HL-60 (cell line): ENCODE data around the gene RIC3.

Experiments
- TF ChIP-seq, protein P1 (sequence below): IDR thresholded peaks from one replicate; pipeline ENCODE4 v1.5.1; 2011; ENCODE audit warnings: low read length, control low read depth, inconsistent platforms; ENCODE audit not compliant: insufficient read depth
- TF ChIP-seq, protein P2 (sequence below): IDR thresholded peaks from 2 replicates; pipeline ENCODE4 v1.6.1; 2012; ENCODE audit warnings: low read depth; ENCODE audit not compliant: insufficient replicate concordance

DNA sequence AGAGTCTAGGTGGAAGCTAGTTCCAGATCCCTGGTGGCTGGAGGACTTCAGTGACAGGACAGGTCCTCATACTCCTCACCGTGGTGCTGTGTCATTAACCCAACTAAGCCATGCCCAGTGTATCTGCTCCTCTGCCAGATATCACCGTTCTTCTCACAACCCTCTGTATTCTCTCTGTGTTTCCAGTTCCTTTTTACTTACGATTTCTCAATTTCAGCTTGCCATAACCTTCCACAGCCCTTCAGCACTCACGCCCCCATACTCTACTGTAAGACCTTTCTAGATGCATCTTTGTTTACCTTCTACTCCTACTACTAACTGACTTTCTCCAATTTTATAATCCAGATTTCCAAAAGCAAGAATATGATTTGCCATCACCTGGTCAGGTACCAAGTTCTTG lies 26.1 kb upstream of the RIC3 start:
- TF ChIP-seq, protein P1, sequence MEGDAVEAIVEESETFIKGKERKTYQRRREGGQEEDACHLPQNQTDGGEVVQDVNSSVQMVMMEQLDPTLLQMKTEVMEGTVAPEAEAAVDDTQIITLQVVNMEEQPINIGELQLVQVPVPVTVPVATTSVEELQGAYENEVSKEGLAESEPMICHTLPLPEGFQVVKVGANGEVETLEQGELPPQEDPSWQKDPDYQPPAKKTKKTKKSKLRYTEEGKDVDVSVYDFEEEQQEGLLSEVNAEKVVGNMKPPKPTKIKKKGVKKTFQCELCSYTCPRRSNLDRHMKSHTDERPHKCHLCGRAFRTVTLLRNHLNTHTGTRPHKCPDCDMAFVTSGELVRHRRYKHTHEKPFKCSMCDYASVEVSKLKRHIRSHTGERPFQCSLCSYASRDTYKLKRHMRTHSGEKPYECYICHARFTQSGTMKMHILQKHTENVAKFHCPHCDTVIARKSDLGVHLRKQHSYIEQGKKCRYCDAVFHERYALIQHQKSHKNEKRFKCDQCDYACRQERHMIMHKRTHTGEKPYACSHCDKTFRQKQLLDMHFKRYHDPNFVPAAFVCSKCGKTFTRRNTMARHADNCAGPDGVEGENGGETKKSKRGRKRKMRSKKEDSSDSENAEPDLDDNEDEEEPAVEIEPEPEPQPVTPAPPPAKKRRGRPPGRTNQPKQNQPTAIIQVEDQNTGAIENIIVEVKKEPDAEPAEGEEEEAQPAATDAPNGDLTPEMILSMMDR = no peak
- TF ChIP-seq, protein P2, sequence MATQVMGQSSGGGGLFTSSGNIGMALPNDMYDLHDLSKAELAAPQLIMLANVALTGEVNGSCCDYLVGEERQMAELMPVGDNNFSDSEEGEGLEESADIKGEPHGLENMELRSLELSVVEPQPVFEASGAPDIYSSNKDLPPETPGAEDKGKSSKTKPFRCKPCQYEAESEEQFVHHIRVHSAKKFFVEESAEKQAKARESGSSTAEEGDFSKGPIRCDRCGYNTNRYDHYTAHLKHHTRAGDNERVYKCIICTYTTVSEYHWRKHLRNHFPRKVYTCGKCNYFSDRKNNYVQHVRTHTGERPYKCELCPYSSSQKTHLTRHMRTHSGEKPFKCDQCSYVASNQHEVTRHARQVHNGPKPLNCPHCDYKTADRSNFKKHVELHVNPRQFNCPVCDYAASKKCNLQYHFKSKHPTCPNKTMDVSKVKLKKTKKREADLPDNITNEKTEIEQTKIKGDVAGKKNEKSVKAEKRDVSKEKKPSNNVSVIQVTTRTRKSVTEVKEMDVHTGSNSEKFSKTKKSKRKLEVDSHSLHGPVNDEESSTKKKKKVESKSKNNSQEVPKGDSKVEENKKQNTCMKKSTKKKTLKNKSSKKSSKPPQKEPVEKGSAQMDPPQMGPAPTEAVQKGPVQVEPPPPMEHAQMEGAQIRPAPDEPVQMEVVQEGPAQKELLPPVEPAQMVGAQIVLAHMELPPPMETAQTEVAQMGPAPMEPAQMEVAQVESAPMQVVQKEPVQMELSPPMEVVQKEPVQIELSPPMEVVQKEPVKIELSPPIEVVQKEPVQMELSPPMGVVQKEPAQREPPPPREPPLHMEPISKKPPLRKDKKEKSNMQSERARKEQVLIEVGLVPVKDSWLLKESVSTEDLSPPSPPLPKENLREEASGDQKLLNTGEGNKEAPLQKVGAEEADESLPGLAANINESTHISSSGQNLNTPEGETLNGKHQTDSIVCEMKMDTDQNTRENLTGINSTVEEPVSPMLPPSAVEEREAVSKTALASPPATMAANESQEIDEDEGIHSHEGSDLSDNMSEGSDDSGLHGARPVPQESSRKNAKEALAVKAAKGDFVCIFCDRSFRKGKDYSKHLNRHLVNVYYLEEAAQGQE = no peak
